SK-N-SH (cell line): Measurements from ENCODE around the gene PIAS1. TPM values are rescaled to one million over a fixed set of nuclear protein-coding genes. Genes with fewer than 3 reads are reported as not detected.

Experiments
- CTCF ChIA-PET: fragments of 300-600, 350-600 bp; formaldehyde crosslinking; extraction: SDS; loops from one replicate; lab custom pipeline; 2021; lab: Yijun Ruan, JAX
- POLR2A ChIA-PET: fragments of 350-600 bp; sonication (Branson Sonifier 250); formaldehyde crosslinking; extraction: SDS; loops from one replicate; lab custom pipeline; 2020; ENCODE audit warnings: antibody characterized with exemption, inconsistent platforms; lab: Yijun Ruan, JAX
- DNase-seq: peaks from one replicate; pipeline ENCODE4 v3.0.0; 2012
- H2AFZ ChIP-seq: fragments of 200-600 bp; sonication (generic); 2 replicates; pipeline ENCODE4 v1.8.1; 2016; ENCODE audit warnings: antibody characterized with exemption, mild to moderate bottlenecking, low read depth
- H3F3A ChIP-seq: fragments of 200-600 bp; sonication (generic); replicated peaks from 2 replicates; pipeline ENCODE3; 2016; ENCODE audit warnings: antibody characterized with exemption, mild to moderate bottlenecking; ENCODE audit not compliant: insufficient read depth
- H3K27ac ChIP-seq, 2 experiments: fragments of 200-500 bp in 1 of 2; fragments of 200-600 bp in 1 of 2; sonication (Bioruptor generic) in 1 of 2; sonication (generic), shearing (Covaris generic) in 1 of 2; 2 replicates each; pipeline versions ENCODE4 v1.5.1 to v1.6.1; 2014 to 2016; ENCODE audit warnings: low read depth in 2 of 2, inconsistent platforms in 1 of 2, low read length in 1 of 2, mild to moderate bottlenecking in 1 of 2, mixed read lengths in 1 of 2
- H3K27me3 ChIP-seq: fragments of 200-600 bp; sonication (generic), shearing (Covaris generic); 2 replicates; pipeline ENCODE4 v1.6.1; 2016; ENCODE audit warnings: mixed run types; ENCODE audit not compliant: insufficient read depth
- H3K36me3 ChIP-seq, 2 experiments: fragments of 200-500 bp in 1 of 2; fragments of 200-600 bp in 1 of 2; sonication (Bioruptor generic) in 1 of 2; sonication (generic) in 1 of 2; replicated peaks in 1 of 2; 2 replicates each; pipeline versions ENCODE3 to v1.5.1; 2014 to 2016; ENCODE audit warnings: low read length in 1 of 2, mild to moderate bottlenecking in 1 of 2; ENCODE audit not compliant: insufficient read depth in 2 of 2, control insufficient read depth in 1 of 2
- H3K4me1 ChIP-seq, 2 experiments: fragments of 200-500 bp in 1 of 2; fragments of 200-600 bp in 1 of 2; sonication (Bioruptor generic) in 1 of 2; sonication (generic), shearing (Covaris generic) in 1 of 2; 2 replicates each; pipeline versions ENCODE4 v1.5.1 to v1.6.1; 2014 to 2016; ENCODE audit warnings: low read depth in 1 of 2, low read length in 1 of 2, mixed run types in 1 of 2; ENCODE audit not compliant: insufficient read depth in 2 of 2, control insufficient read depth in 1 of 2
- H3K4me2 ChIP-seq: fragments of 200-600 bp; sonication (generic), shearing (Covaris generic); 2 replicates; pipeline ENCODE4 v1.6.1; 2017; ENCODE audit warnings: mixed run types
- H3K4me3 ChIP-seq, 2 experiments: fragments of 200-500 bp in 1 of 2; fragments of 200-600 bp in 1 of 2; sonication (Bioruptor generic) in 1 of 2; sonication (generic), shearing (Covaris generic) in 1 of 2; 2 replicates each; pipeline versions ENCODE4 v1.5.1 to v1.8.1; 2014 to 2016; ENCODE audit warnings: low read depth in 2 of 2, inconsistent platforms in 1 of 2, low read length in 1 of 2, mild to moderate bottlenecking in 1 of 2, mixed read lengths in 1 of 2, moderate library complexity in 1 of 2
- H3K79me2 ChIP-seq: fragments of 200-600 bp; sonication (generic); 2 replicates; pipeline ENCODE4 v1.8.1; 2017; ENCODE audit warnings: mild to moderate bottlenecking; ENCODE audit not compliant: insufficient read depth
- H3K9ac ChIP-seq: fragments of 200-600 bp; sonication (generic); 2 replicates; pipeline ENCODE4 v1.6.1; 2017; ENCODE audit warnings: mixed run types
- H3K9me2 ChIP-seq: fragments of 200-600 bp; sonication (generic); 2 replicates; pipeline ENCODE4 v1.6.1; 2017; ENCODE audit warnings: mixed run types
- H3K9me3 ChIP-seq: fragments of 200-600 bp; sonication (generic); 2 replicates; pipeline ENCODE4 v1.6.1; 2017; ENCODE audit warnings: mixed run types, mild to moderate bottlenecking, moderate library complexity
- H4K20me1 ChIP-seq: fragments of 200-600 bp; sonication (generic); 2 replicates; pipeline ENCODE4 v1.6.1; 2017; ENCODE audit warnings: mild to moderate bottlenecking, mixed run types; ENCODE audit not compliant: insufficient read depth
- CHD2 ChIP-seq: fragments of 150-350 bp; IDR thresholded peaks from 2 replicates; pipeline ENCODE4 v1.6.1; 2018; ENCODE audit warnings: low read length; ENCODE audit not compliant: partially characterized antibody
- EZH2phosphoT487 ChIP-seq: fragments of 200-600 bp; sonication (generic); IDR thresholded peaks from 2 replicates; pipeline ENCODE4 v1.6.1; 2017; ENCODE audit warnings: low read depth, mixed run types, mild to moderate bottlenecking, antibody characterized with exemption, moderate library complexity, borderline replicate concordance
- FOXJ3 ChIP-seq: sonication (generic); formaldehyde crosslinking; IDR thresholded peaks from 2 replicates; pipeline ENCODE4 v1.5.1; 2020; ENCODE audit warnings: mild to moderate bottlenecking, missing genetic modification reagents
- GABPA ChIP-seq: IDR thresholded peaks from 2 replicates; pipeline ENCODE4 v1.4.0; 2012; ENCODE audit warnings: low read depth, mild to moderate bottlenecking
- GATA2 ChIP-seq: sonication (generic); formaldehyde crosslinking; IDR thresholded peaks from 2 replicates; pipeline ENCODE4 v1.5.0; 2020; ENCODE audit warnings: mild to moderate bottlenecking, missing genetic modification reagents
- MEF2A ChIP-seq: IDR thresholded peaks from 2 replicates; pipeline ENCODE4 v1.4.0; 2012; ENCODE audit warnings: low read depth, borderline replicate concordance
- NFIC ChIP-seq: IDR thresholded peaks from 2 replicates; pipeline ENCODE4 v1.4.0; 2012; ENCODE audit warnings: borderline replicate concordance
- NRF1 ChIP-seq: IDR thresholded peaks from 2 replicates; pipeline ENCODE4 v1.6.1; 2012; ENCODE audit warnings: low read depth, mild to moderate bottlenecking, low read length
- POLR2AphosphoS5 ChIP-seq: IDR thresholded peaks from 2 replicates; pipeline ENCODE4 v1.6.1; 2012; ENCODE audit warnings: low read depth, low read length
- RCOR1 ChIP-seq: fragments of 150-350 bp; IDR thresholded peaks from 2 replicates; pipeline ENCODE4 v1.6.1; 2017; ENCODE audit warnings: antibody characterized with exemption, low read length
- RFX5 ChIP-seq: IDR thresholded peaks from 2 replicates; pipeline ENCODE4 v1.6.1; 2012; ENCODE audit warnings: mild to moderate bottlenecking, improper control_type of control experiment, low read length
- RXRA ChIP-seq: IDR thresholded peaks from 2 replicates; pipeline ENCODE4 v1.4.0; 2012; ENCODE audit warnings: low read depth, mild to moderate bottlenecking, borderline replicate concordance
- TEAD4 ChIP-seq: IDR thresholded peaks from 2 replicates; pipeline ENCODE4 v1.4.0; 2012; ENCODE audit warnings: mild to moderate bottlenecking, borderline replicate concordance; ENCODE audit not compliant: insufficient read depth
- USF1 ChIP-seq: IDR thresholded peaks from 2 replicates; pipeline ENCODE4 v1.4.0; 2012; ENCODE audit warnings: low read depth, borderline replicate concordance
- YY1 ChIP-seq: IDR thresholded peaks from 2 replicates; pipeline ENCODE4 v1.4.0; 2012; ENCODE audit warnings: low read depth, mild to moderate bottlenecking
- WGBS: methylation state at CpG from one replicate; pipeline ENCODE4 v1.1.6; 2017; ENCODE audit warnings: low lambda C conversion rate; 5-methylcytosine and 5-hydroxymethylcytosine counted together
- polyA plus RNA-seq, 3 experiments: library from polyadenylated mRNA; depleted of rRNA; stranded (reverse); fragments of >200 nt; gene quantifications; 2 replicates each; pipeline ENCODE4 v1.2.3, GENCODE V29; 2012
- TF ChIP-seq, protein P1 (sequence below): IDR thresholded peaks from 2 replicates; pipeline ENCODE4 v1.4.0; 2012; ENCODE audit warnings: low read depth
- TF ChIP-seq, protein P2 (sequence below): fragments of 150-350 bp; IDR thresholded peaks from 2 replicates; pipeline ENCODE4 v1.6.1; 2016; ENCODE audit warnings: mild to moderate bottlenecking, low read depth, low read length
- TF ChIP-seq, protein P3 (sequence below): fragments of 200-600 bp; sonication (generic); IDR thresholded peaks from 2 replicates; pipeline ENCODE4 v1.6.1; 2017; ENCODE audit warnings: antibody characterized with exemption, mild to moderate bottlenecking, moderate library complexity
- TF ChIP-seq, protein P4 (sequence below): IDR thresholded peaks from 2 replicates; pipeline ENCODE4; 2012

PIAS1 gene
- polyA plus RNA-seq, 1 of the 3 experiments (the other 2 are of a cell fraction): 9.0 TPM

- H4K20me1 ChIP-seq: 0 out of 2 replicates have a peak, but pooled peaks cover 6% of the 10 kb centered on the region
- TF ChIP-seq RFX5: no peak
- TF ChIP-seq EZH2phosphoT487: no peak
- TF ChIP-seq MEF2A: no peak
- TF ChIP-seq, protein P1, sequence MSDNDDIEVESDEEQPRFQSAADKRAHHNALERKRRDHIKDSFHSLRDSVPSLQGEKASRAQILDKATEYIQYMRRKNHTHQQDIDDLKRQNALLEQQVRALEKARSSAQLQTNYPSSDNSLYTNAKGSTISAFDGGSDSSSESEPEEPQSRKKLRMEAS: no peak
- TF ChIP-seq TEAD4: no peak
- no peak for TF ChIP-seq RCOR1
- TF ChIP-seq POLR2AphosphoS5: no peak
- TF ChIP-seq, protein P2, sequence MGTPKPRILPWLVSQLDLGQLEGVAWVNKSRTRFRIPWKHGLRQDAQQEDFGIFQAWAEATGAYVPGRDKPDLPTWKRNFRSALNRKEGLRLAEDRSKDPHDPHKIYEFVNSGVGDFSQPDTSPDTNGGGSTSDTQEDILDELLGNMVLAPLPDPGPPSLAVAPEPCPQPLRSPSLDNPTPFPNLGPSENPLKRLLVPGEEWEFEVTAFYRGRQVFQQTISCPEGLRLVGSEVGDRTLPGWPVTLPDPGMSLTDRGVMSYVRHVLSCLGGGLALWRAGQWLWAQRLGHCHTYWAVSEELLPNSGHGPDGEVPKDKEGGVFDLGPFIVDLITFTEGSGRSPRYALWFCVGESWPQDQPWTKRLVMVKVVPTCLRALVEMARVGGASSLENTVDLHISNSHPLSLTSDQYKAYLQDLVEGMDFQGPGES: no peak
- ChIA-PET CTCF (interaction anchor here (0.5 to 1.6 kb wide), 3 partner anchors 41 to 352 kb away, joined by 3 to 5 read pairs (median 3); no protein-coding TSS in a partner anchor), POLR2A (no interaction called here)
- no peak for DNase-seq
- H3K4me1 ChIP-seq: peaks cover 0 to 11% of the 10 kb centered on the region in 2 experiments; a peak in 1 of 4 replicates
- peaks cover 25% of the 10 kb centered on the region for H3K79me2 ChIP-seq
- H3K9ac ChIP-seq: no peak overlapping the region
- no peak overlapping the region for H3K27ac ChIP-seq
- no peaks in the 10 kb centered on the region for H3K27me3 ChIP-seq
- H3K4me2 ChIP-seq: no peak overlapping the region
- peaks cover 5 to 13% of the 10 kb centered on the region in 2 experiments for H3K36me3 ChIP-seq
- 83% methylated on average over 6 of the region's 6 CpGs for WGBS
- H3K9me3 ChIP-seq: no peaks in the 10 kb centered on the region
- H3K4me3 ChIP-seq: no peak overlapping the region
- no peak overlapping the region for H2AFZ ChIP-seq
- no peaks in the 10 kb centered on the region for H3K9me2 ChIP-seq
- peaks cover 3% of the 10 kb centered on the region for H3F3A ChIP-seq
Observed at GRCh38 chr15:68214838-68215254, 160.7 kb downstream of the PIAS1 start.

- POLR2A ChIA-PET: no interaction called here
- Histone ChIP-seq H3K9ac (no peak overlapping the region), H3K9me3 (no peaks in the 10 kb centered on the region), H3K36me3 (peaks cover 5 to 13% of the 10 kb centered on the region in 2 experiments), H3K27ac (no peak overlapping the region), H3K4me2 (no peak overlapping the region), H4K20me1 (no peaks in the 10 kb centered on the region), H2AFZ (no peak overlapping the region), H3K9me2 (no peaks in the 10 kb centered on the region), H3K79me2 (peaks cover 29% of the 10 kb centered on the region; the same call in 1 of the 2 replicates), H3K4me1 (no peaks in the 10 kb centered on the region), H3K4me3 (no peak overlapping the region), H3F3A (peaks cover under 1% of the 10 kb centered on the region), H3K27me3 (no peaks in the 10 kb centered on the region)
- DNase-seq: no peak
- CTCF ChIA-PET: interaction anchor here (0.6 kb wide), 1 partner anchor 506 kb away, joined by 3 read pairs; no protein-coding TSS in a partner anchor
- TF ChIP-seq POLR2AphosphoS5 (no peak), NRF1 (no peak), GABPA (no peak), TEAD4 (no peak), RCOR1 (no peak), USF1 (no peak), RXRA (no peak), GATA2 (no peak), FOXJ3 (CRISPR knock-in tag) (no peak), YY1 (no peak), NFIC (no peak), CHD2 (no peak)
- TF ChIP-seq, protein P1: no peak
- TF ChIP-seq, protein P3, sequence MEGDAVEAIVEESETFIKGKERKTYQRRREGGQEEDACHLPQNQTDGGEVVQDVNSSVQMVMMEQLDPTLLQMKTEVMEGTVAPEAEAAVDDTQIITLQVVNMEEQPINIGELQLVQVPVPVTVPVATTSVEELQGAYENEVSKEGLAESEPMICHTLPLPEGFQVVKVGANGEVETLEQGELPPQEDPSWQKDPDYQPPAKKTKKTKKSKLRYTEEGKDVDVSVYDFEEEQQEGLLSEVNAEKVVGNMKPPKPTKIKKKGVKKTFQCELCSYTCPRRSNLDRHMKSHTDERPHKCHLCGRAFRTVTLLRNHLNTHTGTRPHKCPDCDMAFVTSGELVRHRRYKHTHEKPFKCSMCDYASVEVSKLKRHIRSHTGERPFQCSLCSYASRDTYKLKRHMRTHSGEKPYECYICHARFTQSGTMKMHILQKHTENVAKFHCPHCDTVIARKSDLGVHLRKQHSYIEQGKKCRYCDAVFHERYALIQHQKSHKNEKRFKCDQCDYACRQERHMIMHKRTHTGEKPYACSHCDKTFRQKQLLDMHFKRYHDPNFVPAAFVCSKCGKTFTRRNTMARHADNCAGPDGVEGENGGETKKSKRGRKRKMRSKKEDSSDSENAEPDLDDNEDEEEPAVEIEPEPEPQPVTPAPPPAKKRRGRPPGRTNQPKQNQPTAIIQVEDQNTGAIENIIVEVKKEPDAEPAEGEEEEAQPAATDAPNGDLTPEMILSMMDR: no peak
- TF ChIP-seq, protein P4, sequence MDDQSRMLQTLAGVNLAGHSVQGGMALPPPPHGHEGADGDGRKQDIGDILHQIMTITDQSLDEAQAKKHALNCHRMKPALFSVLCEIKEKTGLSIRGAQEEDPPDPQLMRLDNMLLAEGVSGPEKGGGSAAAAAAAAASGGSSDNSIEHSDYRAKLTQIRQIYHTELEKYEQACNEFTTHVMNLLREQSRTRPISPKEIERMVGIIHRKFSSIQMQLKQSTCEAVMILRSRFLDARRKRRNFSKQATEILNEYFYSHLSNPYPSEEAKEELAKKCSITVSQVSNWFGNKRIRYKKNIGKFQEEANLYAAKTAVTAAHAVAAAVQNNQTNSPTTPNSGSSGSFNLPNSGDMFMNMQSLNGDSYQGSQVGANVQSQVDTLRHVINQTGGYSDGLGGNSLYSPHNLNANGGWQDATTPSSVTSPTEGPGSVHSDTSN: no peak
- 92% methylated on average over 4 of the region's 4 CpGs for WGBS
Observed at GRCh38 chr15:68217341-68217740, 163.2 kb downstream of the PIAS1 start.
